CD1c-positive myeloid dendritic cell (primary cell): Measurements from ENCODE around the gene TIGD6.
A peak's percentile ranks its signal among the peaks of the same experiment; 100 is the strongest.
"Not testable (repeated sequence)": the region's sequence is repeated elsewhere in the genome, so short reads cannot be mapped to it uniquely, and the experiment has no call there.

Source experiments
- DNase-seq: peaks from one replicate; pipeline ENCODE4 v3.0.0-alpha.2; 2016; ENCODE audit errors: extremely low spot score

TIGD6 gene

DNA sequence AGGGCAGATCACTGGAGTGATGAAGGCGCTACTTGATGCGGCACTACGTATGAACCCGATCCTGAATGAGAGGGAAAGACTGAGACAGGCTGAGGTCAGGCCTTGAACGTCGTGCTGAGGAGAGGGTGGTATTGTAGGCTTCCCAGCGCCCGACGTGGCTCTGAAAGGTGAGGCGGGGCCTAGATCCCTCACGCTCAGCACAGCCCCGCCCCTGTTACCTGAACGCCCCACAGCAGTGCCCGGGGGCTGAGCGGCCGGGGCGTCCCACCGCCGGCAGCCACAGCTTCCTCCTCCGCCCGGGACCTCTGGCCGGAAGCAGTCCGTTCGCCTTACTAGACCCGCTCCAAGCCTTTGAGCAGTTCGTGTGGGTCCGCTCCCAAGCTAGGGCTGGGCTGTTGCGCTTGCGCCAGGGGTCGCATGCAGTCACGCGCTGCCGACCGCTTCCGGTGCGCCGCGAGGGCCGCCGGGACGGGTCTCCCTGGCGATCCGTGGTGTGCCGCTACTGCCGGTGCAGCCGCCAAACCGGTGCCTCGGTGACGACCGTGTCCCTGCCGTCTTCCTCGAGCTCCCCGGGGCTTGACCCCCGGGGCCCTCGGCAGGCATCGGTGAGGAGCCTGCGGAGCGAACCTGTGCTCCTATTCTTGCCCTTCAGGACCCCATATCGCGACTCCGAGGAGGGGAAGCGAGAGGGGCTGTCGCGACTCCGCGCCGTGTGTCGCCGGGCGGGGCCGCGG lies at the start of gene TIGD6, which contains the start of gene HMGXB3:
Gene TIGD6 (minus strand): TSS at position 399 of the 734 bp plus-strand sequence. CDS start 4,306 bp downstream, outside the sequence.
Gene HMGXB3 (plus strand): TSS at position 484 of the 734 bp plus-strand sequence. CDS start 4,114 bp downstream, outside the sequence.
- peak; percentile 93 for DNase-seq

DNA sequence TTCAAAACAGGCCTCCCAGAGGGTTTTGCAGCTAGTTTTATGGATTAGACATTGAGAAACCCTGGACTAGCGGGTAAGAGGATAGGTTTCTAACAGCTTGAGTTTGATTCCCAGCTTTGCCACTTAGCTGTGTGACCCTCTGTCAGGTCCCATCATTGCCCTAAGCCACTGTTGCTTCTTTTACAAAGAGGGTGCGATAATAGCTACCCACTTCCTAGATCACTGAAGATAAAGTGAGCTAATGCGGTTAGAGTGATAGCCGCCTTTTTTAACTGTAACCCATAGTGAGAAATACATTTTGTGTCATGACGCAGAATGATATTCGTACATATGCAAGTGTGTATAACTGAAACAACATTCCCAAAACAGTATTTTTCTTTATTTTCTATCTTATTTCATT lies 45.6 kb upstream of the TIGD6 start:
- DNase-seq: no peak

DNA sequence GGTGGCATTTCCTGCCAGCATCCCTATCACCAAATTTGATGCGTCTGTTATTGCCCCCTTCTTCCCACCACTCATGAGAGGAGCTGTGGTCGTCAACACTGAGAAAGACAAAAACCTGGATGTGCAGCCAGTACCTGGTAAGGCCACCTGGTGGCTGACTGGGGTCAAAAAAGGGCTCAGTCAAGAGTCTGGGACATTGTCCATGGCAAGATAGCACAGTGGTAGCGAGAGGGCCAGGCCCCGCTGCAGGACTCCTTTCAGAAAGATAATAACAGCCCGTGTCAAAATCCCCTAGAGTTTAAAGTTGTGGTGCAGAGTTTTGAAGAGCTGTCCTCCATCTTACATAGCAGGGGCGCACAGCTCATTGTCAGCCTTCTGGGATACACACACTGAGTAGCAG lies 45.1 kb upstream of the TIGD6 start:
- DNase-seq: no peak

- no peak for DNase-seq
Measured at GRCh38 chr5:150044712-150045111, 44.3 kb upstream of the TIGD6 start.

GRCh38 chr5:150044329-150044681 lies 43.9 kb upstream of the TIGD6 start:
- no peak for DNase-seq

DNA sequence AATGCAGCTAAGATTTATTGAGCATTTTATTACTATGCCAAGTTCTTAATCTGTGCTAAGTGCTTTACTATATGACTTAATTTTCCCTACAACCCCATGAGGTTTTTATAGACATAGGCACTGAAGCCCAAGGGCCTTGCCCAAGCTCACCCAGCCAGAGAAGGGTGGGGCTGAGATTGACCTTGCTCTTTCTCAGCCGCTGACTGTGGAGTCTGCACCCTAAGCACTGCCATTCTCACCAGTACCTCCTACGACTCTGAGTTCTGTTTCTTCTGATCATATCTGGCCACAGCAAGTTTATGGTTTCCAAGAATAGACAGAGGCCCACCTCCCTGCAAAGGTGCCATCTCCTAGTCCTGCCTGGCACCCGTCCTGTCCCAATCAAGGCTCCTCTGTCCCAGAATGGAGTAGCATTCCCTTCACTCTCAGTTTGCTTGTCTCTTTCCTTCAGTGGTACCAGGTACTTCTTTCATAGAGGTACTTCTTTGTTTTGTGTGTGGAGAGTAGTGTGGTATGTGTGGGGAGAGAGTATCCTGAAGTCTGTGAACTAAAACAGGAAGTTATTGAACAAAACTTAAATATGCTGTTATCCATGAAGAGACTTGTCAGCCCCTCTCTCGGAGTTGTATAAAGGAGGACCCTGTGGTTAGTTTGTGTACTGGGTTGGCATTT lies 43.3 kb upstream of the TIGD6 start:
- peak; percentile 37 for DNase-seq

DNA sequence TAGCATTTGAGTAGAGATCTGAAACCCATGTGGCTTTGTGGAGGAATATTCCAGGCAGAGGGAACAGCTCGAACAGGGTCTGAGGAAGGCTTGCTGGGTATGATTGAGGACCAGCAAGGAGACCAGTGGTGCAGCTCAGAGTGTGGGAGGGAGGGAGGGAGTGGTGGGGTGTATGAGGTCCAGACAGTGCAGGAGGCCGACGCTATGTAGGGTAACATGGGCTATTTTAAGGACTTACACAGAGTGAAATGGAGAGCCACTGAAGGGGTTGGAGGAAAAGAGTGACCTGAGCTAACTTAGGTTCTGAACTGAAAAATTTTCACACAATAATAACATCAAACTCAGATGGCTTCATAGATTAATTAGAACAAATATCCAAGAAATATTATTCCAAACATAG lies 42.0 kb upstream of the TIGD6 start:
- no peak for DNase-seq

DNA sequence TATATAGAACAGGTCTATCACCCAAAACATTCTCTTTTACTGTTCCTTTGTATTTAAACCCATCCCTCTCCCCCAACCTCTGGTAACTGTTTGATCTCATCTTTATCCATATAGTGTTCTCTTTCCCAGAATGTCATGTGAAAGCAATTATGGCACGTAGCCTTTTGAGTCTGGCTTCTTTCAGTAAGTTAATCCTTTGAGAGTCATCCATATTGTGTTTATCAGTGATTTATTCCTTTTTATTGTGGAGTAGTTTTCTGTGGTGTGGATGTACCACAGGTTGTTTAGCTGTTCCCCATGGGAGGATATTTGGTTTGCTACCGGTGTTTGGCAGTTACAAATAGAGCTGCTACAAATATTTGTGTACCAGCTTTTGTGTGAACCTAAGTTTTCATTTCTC lies 38.1 kb upstream of the TIGD6 start:
- DNase-seq: no peak

DNA sequence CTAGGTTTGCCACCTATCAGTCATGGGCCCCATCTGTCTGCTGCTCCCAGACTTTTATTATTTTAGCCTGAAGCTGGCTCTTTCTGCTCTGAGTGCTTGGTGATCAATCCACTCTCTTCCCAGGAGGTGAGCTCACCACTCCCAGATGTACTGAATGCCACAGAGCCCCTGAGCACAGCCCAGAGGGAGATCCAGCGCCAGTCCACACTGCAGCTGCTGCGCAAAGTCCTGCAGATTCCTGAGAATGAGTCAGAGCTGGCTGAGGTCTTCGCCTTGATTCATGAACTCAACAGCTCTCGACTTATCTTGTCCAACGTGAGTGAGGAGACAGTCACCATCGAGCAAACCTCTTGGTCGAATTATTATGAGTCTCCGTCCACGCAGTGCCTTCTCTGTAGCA lies 36.1 kb upstream of the TIGD6 start:
- DNase-seq: no peak

- no peak for DNase-seq
Measured at GRCh38 chr5:150035139-150035895, 34.9 kb upstream of the TIGD6 start.

- DNase-seq: no peak
Measured at GRCh38 chr5:150034662-150035061, 34.2 kb upstream of the TIGD6 start.

- DNase-seq: no peak
Measured at GRCh38 chr5:150033334-150033733, 32.9 kb upstream of the TIGD6 start.

- not testable (repeated sequence) for DNase-seq
Measured at GRCh38 chr5:150028047-150028446, 27.6 kb upstream of the TIGD6 start.

GRCh38 chr5:150026682-150027172 lies 26.3 kb upstream of the TIGD6 start:
- DNase-seq: no peak

DNA sequence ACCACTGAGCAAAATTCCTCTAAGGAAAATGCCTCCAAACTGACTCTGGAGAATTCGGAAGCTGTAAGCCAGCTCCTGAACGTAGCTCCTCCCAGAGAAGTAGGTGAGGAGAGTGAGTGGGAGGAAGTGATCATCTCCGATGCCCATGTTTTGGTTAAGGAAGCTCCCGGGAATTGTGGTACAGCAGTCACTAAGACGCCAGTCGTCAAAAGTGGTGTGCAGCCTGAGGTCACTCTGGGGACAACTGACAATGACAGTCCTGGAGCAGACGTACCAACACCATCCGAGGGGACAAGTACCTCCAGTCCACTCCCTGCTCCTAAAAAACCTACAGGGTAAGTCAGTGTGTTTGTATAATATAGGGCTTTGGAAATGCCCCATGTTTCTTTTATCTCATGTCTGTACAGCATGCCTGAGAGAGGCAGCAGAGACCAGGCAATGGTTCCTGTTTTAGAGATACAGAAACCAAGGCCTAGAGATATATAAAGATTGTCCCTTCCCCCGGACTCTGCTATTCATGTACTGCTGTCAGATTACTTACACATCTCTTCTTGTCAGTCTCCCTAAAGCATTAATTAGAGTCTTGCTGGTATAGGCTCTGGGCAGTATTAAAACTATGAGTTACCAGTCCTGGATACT lies 24.0 kb upstream of the TIGD6 start:
- no peak for DNase-seq

- no peak for DNase-seq
Measured at GRCh38 chr5:150023136-150023535, 22.7 kb upstream of the TIGD6 start.

GRCh38 chr5:150022681-150023080 lies 22.2 kb upstream of the TIGD6 start:
- DNase-seq: no peak

DNA sequence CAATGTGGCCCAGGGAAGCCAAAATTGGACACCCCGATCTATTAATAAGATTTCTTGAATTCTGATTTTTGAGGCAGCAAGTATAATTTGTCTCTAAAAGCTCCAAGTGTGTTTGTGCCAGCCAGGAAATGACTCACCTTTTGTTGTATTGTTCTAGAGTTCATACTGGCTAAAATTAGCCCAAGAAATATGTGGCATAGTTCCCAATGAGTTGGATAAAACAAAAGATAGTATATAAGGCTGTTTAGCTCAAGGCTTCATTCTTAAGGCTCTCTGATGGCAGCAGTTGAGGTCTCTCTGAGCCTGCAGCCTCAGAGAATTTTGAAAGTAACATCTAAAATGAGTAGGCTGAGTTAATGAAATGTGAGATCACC lies 21.7 kb upstream of the TIGD6 start:
- DNase-seq: no peak

- no peak for DNase-seq
Measured at GRCh38 chr5:150021491-150022157, 21.2 kb upstream of the TIGD6 start.

GRCh38 chr5:150020249-150020648 lies 19.8 kb upstream of the TIGD6 start:
- DNase-seq: no peak

GRCh38 chr5:150017226-150018005 lies 17.0 kb upstream of the TIGD6 start:
- no peak for DNase-seq
